Smooth muscle cell (in vitro differentiated cells): ENCODE measurements around the gene TMEM250. TPM values are rescaled to one million over a fixed set of nuclear protein-coding genes. Genes with fewer than 3 reads are reported as not detected.

Source experiments
- DNase-seq: peaks from one replicate; lab custom pipeline; 2025; ENCODE audit not compliant: unreplicated experiment; lab: John Stamatoyannopoulos, UW
- H2AFZ ChIP-seq: fragments of 200-600 bp; sonication (generic); 2 replicates; pipeline ENCODE4 v1.6.0; 2016; ENCODE audit warnings: antibody characterized with exemption, low read depth, mild to moderate bottlenecking
- H3F3A ChIP-seq: fragments of 200-600 bp; sonication (generic); 2 replicates; pipeline ENCODE4 v1.6.0; 2017; ENCODE audit warnings: antibody characterized with exemption, low read depth
- H3K27ac ChIP-seq: fragments of 200-600 bp; sonication (generic); 2 replicates; pipeline ENCODE4 v1.5.1; 2016; ENCODE audit warnings: low read depth, mild to moderate bottlenecking
- H3K27me3 ChIP-seq: fragments of 200-600 bp; sonication (generic); 2 replicates; pipeline ENCODE4 v1.6.1; 2016; ENCODE audit warnings: low read depth, mild to moderate bottlenecking
- H3K36me3 ChIP-seq: fragments of 200-600 bp; sonication (generic); 2 replicates; pipeline ENCODE4 v1.5.1; 2016; ENCODE audit warnings: low read depth
- H3K4me1 ChIP-seq: fragments of 200-600 bp; sonication (generic); 2 replicates; pipeline ENCODE4 v1.5.1; 2016; ENCODE audit warnings: low read depth
- H3K4me2 ChIP-seq: fragments of 200-600 bp; sonication (generic); 2 replicates; pipeline ENCODE4 v1.6.0; 2016; ENCODE audit warnings: mild to moderate bottlenecking
- H3K4me3 ChIP-seq: fragments of 200-600 bp; sonication (generic); 2 replicates; pipeline ENCODE4 v1.5.1; 2016; ENCODE audit warnings: mild to moderate bottlenecking
- H3K79me2 ChIP-seq: fragments of 200-600 bp; sonication (generic); 2 replicates; pipeline ENCODE4 v1.6.0; 2016; ENCODE audit warnings: low read depth, mild to moderate bottlenecking
- H3K9ac ChIP-seq: fragments of 200-600 bp; sonication (generic); 2 replicates; pipeline ENCODE4 v1.6.0; 2016; ENCODE audit warnings: low read depth
- H3K9me3 ChIP-seq: fragments of 200-600 bp; sonication (generic); replicated peaks from 2 replicates; pipeline ENCODE4 v1.5.1; 2016; ENCODE audit warnings: low read depth
- H4K20me1 ChIP-seq: fragments of 200-600 bp; sonication (generic); 2 replicates; pipeline ENCODE4 v1.6.0; 2016; ENCODE audit warnings: low read depth
- CTCF ChIP-seq: fragments of 200-600 bp; sonication (generic); IDR thresholded peaks from 2 replicates; pipeline ENCODE4 v1.5.1; 2017; ENCODE audit warnings: borderline replicate concordance, mild to moderate bottlenecking, antibody characterized with exemption; ENCODE audit not compliant: insufficient read depth, poor library complexity, severe bottlenecking
- WGBS: methylation state at CpG from one replicate; pipeline ENCODE4 v1.1.7; 2016; ENCODE audit warnings: low lambda C conversion rate; 5-methylcytosine and 5-hydroxymethylcytosine counted together
- polyA plus RNA-seq: library from polyadenylated mRNA; unstranded; fragments of >200 nt; fragmentation: Nextera tagmentation; extraction: Ambion mirVana; gene quantifications from 2 replicates; pipeline ENCODE4 v1.2.1, GENCODE V29; 2016
- total RNA-seq: library from RNA; depleted of rRNA; stranded (reverse); fragments of >200 nt; gene quantifications from 2 replicates; pipeline ENCODE4 v1.2.3, GENCODE V29; 2014

TMEM250 gene
- total and polyA plus RNA-seq, 2 experiments from 2014 or later, result 26.7 to 38.2 TPM

- peaks cover 16% of the 10 kb centered on the region for H3K4me1 ChIP-seq
- H3K4me2 ChIP-seq, result no peak overlapping the region
- no peaks in the 10 kb centered on the region for H3K27me3 ChIP-seq
- no peaks in the 10 kb centered on the region for H4K20me1 ChIP-seq
- H3K9me3 ChIP-seq, result no peaks in the 10 kb centered on the region
- H3K36me3 ChIP-seq, result no peaks in the 10 kb centered on the region
- no peak overlapping the region for H2AFZ ChIP-seq
- no peak for TF ChIP-seq CTCF
- H3K27ac ChIP-seq, result no peak overlapping the region
- H3K79me2 ChIP-seq, result peaks cover under 1% of the 10 kb centered on the region
- DNase-seq, result no peak
- no peaks in the 10 kb centered on the region for H3F3A ChIP-seq
- H3K4me3 ChIP-seq, result no peak overlapping the region
- no peak overlapping the region for H3K9ac ChIP-seq
- 90% methylated on average over 11 of the region's 25 CpGs for WGBS
Observed at GRCh38 chr9:136099542-136099941, 19.1 kb downstream of the TMEM250 start.

- Histone ChIP-seq H2AFZ (no peak overlapping the region), H3K79me2 (peaks cover 8% of the 10 kb centered on the region), H3F3A (no peaks in the 10 kb centered on the region), H4K20me1 (peaks cover 3% of the 10 kb centered on the region), H3K9ac (no peak overlapping the region), H3K4me2 (no peak overlapping the region), H3K27ac (no peak overlapping the region), H3K36me3 (no peaks in the 10 kb centered on the region), H3K9me3 (no peaks in the 10 kb centered on the region), H3K4me1 (peaks cover 12% of the 10 kb centered on the region), H3K4me3 (no peak overlapping the region), H3K27me3 (no peaks in the 10 kb centered on the region)
- DNase-seq, result no peak
- WGBS, result 90% methylated on average over 14 of the region's 14 CpGs
- no peak for TF ChIP-seq CTCF
Observed at GRCh38 chr9:136098844-136099243, 19.8 kb downstream of the TMEM250 start.

GRCh38 chr9:136098210-136098609 lies 20.5 kb downstream of the TMEM250 start:
- Histone ChIP-seq H3K36me3 (no peaks in the 10 kb centered on the region), H3F3A (no peaks in the 10 kb centered on the region), H4K20me1 (peaks cover 9% of the 10 kb centered on the region), H3K27me3 (no peaks in the 10 kb centered on the region), H3K4me2 (no peak overlapping the region), H3K9ac (no peak overlapping the region), H3K4me1 (peaks cover 12% of the 10 kb centered on the region), H3K27ac (no peak overlapping the region), H3K79me2 (peaks cover 14% of the 10 kb centered on the region), H2AFZ (no peak overlapping the region), H3K4me3 (no peak overlapping the region), H3K9me3 (no peaks in the 10 kb centered on the region)
- no peak for TF ChIP-seq CTCF
- WGBS, result 95% methylated on average over 10 of the region's 11 CpGs
- DNase-seq, result no peak

- WGBS, result 68% methylated on average over 5 of the region's 5 CpGs
- Histone ChIP-seq H2AFZ (no peak overlapping the region), H3K36me3 (no peaks in the 10 kb centered on the region), H3K4me3 (peak overlapping the region; percentile 67), H3K4me2 (no peak overlapping the region), H3K9ac (no peak overlapping the region), H3F3A (no peaks in the 10 kb centered on the region), H3K27ac (no peak overlapping the region), H3K9me3 (no peaks in the 10 kb centered on the region), H4K20me1 (peaks cover 25% of the 10 kb centered on the region), H3K27me3 (no peaks in the 10 kb centered on the region), H3K79me2 (peaks cover 30% of the 10 kb centered on the region), H3K4me1 (peaks cover 18% of the 10 kb centered on the region)
- DNase-seq, result no peak
- TF ChIP-seq CTCF, result no peak
Observed at GRCh38 chr9:136096505-136097001, 22.1 kb downstream of the TMEM250 start.
